GM19035 (cell line): ENCODE results near the gene PLEKHG4B.

ENCODE experiments used
- ATAC-seq: cut with Tn5 transposase; IDR thresholded peaks from one replicate; pipeline ENCODE4 v1.9.1; 2021; ENCODE audit not compliant: unreplicated experiment

The PLEKHG4B gene

GRCh38 chr5:75331-76320 is 16.3 kb upstream of the PLEKHG4B start:
- no peak for ATAC-seq

GRCh38 chr5:76358-77169 is 15.4 kb upstream of the PLEKHG4B start:
- no peak for ATAC-seq

GRCh38 chr5:77170-77501 is 14.8 kb upstream of the PLEKHG4B start:
- ATAC-seq = no peak

- no peak for ATAC-seq
These were observed 14.4 kb upstream of the PLEKHG4B start for GRCh38 chr5:77546-77945.

GRCh38 chr5:77957-78804 is 13.8 kb upstream of the PLEKHG4B start:
- no peak for ATAC-seq

- no peak for ATAC-seq
These were observed 13.2 kb upstream of the PLEKHG4B start for GRCh38 chr5:78805-79149.

- ATAC-seq = no peak
These were observed 12.7 kb upstream of the PLEKHG4B start for GRCh38 chr5:79263-79662.

GRCh38 chr5:79821-80220 is 12.1 kb upstream of the PLEKHG4B start:
- ATAC-seq = no peak

- no peak for ATAC-seq
These were observed 10.5 kb upstream of the PLEKHG4B start for GRCh38 chr5:81391-82021.

GRCh38 chr5:82097-82496 is 9.9 kb upstream of the PLEKHG4B start:
- no peak for ATAC-seq

GRCh38 chr5:82570-82969 is 9.4 kb upstream of the PLEKHG4B start:
- ATAC-seq = no peak

GRCh38 chr5:83029-83428 is 8.9 kb upstream of the PLEKHG4B start:
- ATAC-seq = no peak

- no peak for ATAC-seq
These were observed 6.5 kb upstream of the PLEKHG4B start for GRCh38 chr5:85334-85995.

GRCh38 chr5:89337-90286 is 2.4 kb upstream of the PLEKHG4B start:
- ATAC-seq = no peak

- ATAC-seq = no peak
These were observed 1.1 kb upstream of the PLEKHG4B start for GRCh38 chr5:90590-91547.

GRCh38 chr5:92401-93220 is 643 bp downstream of the PLEKHG4B start:
- no peak for ATAC-seq
